OCI-LY7 (cell line): ENCODE measurements around the gene PGF. TPM values are rescaled to one million over a fixed set of nuclear protein-coding genes. Genes with fewer than 3 reads are reported as not detected.

Experiments used
- BruUV-seq: library from RNA; stranded (reverse); fragments of 400-500 nt; replicated peaks from 2 replicates; lab custom pipeline; 2021; lab: Mats Ljungman, UMichigan
- CTCF ChIA-PET: fragments of 300-600 bp; sonication (Branson Sonifier 250); formaldehyde crosslinking; loops from one replicate; lab custom pipeline; 2022; ENCODE audit warnings: antibody characterized with exemption; ENCODE audit not compliant: unreplicated experiment; lab: Charles Lee
- POLR2A ChIA-PET: fragments of 300-600 bp; sonication (Branson Sonifier 250); formaldehyde crosslinking; loops from one replicate; lab custom pipeline; 2022; ENCODE audit warnings: antibody characterized with exemption; lab: Charles Lee
- DNase-seq: peaks from one replicate; pipeline ENCODE4 v3.0.0-alpha.2; 2015; ENCODE audit warnings: low spot score
- H2AFZ ChIP-seq: fragments of 200-600 bp; sonication (generic), shearing (Covaris generic); 2 replicates; pipeline ENCODE4 v1.6.1; 2014; ENCODE audit warnings: mild to moderate bottlenecking, antibody characterized with exemption, low read length, moderate library complexity
- H3K27ac ChIP-seq: fragments of 200-600 bp; sonication (generic); 2 replicates; pipeline ENCODE4 v1.5.1; 2014; ENCODE audit warnings: mixed run types, low read depth, mild to moderate bottlenecking, moderate library complexity, low read length, inconsistent platforms; ENCODE audit not compliant: poor library complexity, severe bottlenecking
- H3K36me3 ChIP-seq: fragments of 200-600 bp; sonication (generic); 2 replicates; pipeline ENCODE4 v1.6.1; 2014; ENCODE audit warnings: mild to moderate bottlenecking, antibody characterized with exemption, low read length, moderate library complexity, mixed read lengths; ENCODE audit not compliant: insufficient read depth
- H3K4me1 ChIP-seq: fragments of 200-600 bp; sonication (generic); 2 replicates; pipeline ENCODE4 v1.5.1; 2014; ENCODE audit warnings: mild to moderate bottlenecking, low read length; ENCODE audit not compliant: insufficient read depth, poor library complexity, severe bottlenecking
- H3K4me2 ChIP-seq: fragments of 200-600 bp; sonication (generic); 2 replicates; pipeline ENCODE4 v1.6.1; 2014; ENCODE audit warnings: mild to moderate bottlenecking, low read length
- H3K4me3 ChIP-seq: fragments of 200-600 bp; sonication (generic); 2 replicates; pipeline ENCODE4 v1.5.1; 2014; ENCODE audit warnings: mild to moderate bottlenecking, low read depth, low read length; ENCODE audit not compliant: poor library complexity, severe bottlenecking
- H3K79me2 ChIP-seq: fragments of 200-600 bp; sonication (generic); 2 replicates; pipeline ENCODE4 v1.6.1; 2016; ENCODE audit warnings: low read depth, mild to moderate bottlenecking, low read length, moderate library complexity, mixed read lengths; ENCODE audit not compliant: insufficient read depth
- H3K9me2 ChIP-seq: fragments of 200-600 bp; sonication (generic); 2 replicates; pipeline ENCODE4 v1.6.1; 2016; ENCODE audit warnings: mild to moderate bottlenecking, low read length, mixed read lengths; ENCODE audit not compliant: insufficient read depth
- H3K9me3 ChIP-seq: fragments of 200-600 bp; sonication (generic); 2 replicates; pipeline ENCODE4 v1.6.1; 2014; ENCODE audit warnings: mild to moderate bottlenecking, mixed run types, low read length, mixed read lengths
- H4K20me1 ChIP-seq: fragments of 200-600 bp; sonication (generic); 2 replicates; pipeline ENCODE4 v1.6.1; 2014; ENCODE audit warnings: mild to moderate bottlenecking, antibody characterized with exemption, low read length, moderate library complexity, mixed read lengths; ENCODE audit not compliant: insufficient read depth
- CTCF ChIP-seq: fragments of 200-600 bp; sonication (generic); conservative IDR thresholded peaks from 2 replicates; pipeline ENCODE4 v1.5.1; 2014; ENCODE audit warnings: mild to moderate bottlenecking, antibody characterized with exemption, low read length, moderate library complexity, mixed read lengths
- EZH2phosphoT487 ChIP-seq: fragments of 200-600 bp; sonication (generic); IDR thresholded peaks from 2 replicates; pipeline ENCODE4 v1.6.1; 2018; ENCODE audit warnings: low read depth, borderline replicate concordance, mild to moderate bottlenecking, mixed run types, antibody characterized with exemption, low read length, moderate library complexity, mixed read lengths
- intact Hi-C: fragments of 100-400 bp; cut with micrococcal nuclease; formaldehyde crosslinking; loops from one replicate; pipeline ENCODE4 v1.10.0; 2022; ENCODE audit not compliant: unreplicated experiment
- total RNA-seq, 2 experiments: library from RNA; depleted of rRNA in 1 of 2; stranded (reverse); fragments of >200 nt in 1 of 2; shearing (Covaris generic) in 1 of 2; gene quantifications; 2 replicates each; pipeline ENCODE4 v1.2.3, GENCODE V29; 2014 to 2022

PGF gene
- total RNA-seq, 2 experiments from 2014 or later, result 0.09 to 0.19 TPM

GRCh38 chr14:74952697-74953484, 2.5 kb downstream of the PGF start:
- H3K4me1 ChIP-seq, result no peaks in the 10 kb centered on the region
- no TSS peak for BruUV-seq
- no peak overlapping the region for H2AFZ ChIP-seq
- intact Hi-C loops, result no loop called here
- CTCF ChIA-PET, result no interaction called here
- no peak overlapping the region for H3K4me2 ChIP-seq
- POLR2A ChIA-PET, result interaction anchor here (1.5 kb wide), 1 partner anchor 92 kb away, joined by 3 read pairs; no protein-coding TSS in a partner anchor
- no peak overlapping the region for H3K27ac ChIP-seq
- H3K4me3 ChIP-seq, result no peak overlapping the region
- H3K79me2 ChIP-seq, result no peaks in the 10 kb centered on the region
- no peaks in the 10 kb centered on the region for H3K9me3 ChIP-seq
- no peaks in the 10 kb centered on the region for H3K9me2 ChIP-seq
- DNase-seq, result no peak
- TF ChIP-seq CTCF, result no peak
- no peak for TF ChIP-seq EZH2phosphoT487
- H4K20me1 ChIP-seq, result no peaks in the 10 kb centered on the region
- no peaks in the 10 kb centered on the region for H3K36me3 ChIP-seq

- Histone ChIP-seq H3K27ac (no peak overlapping the region), H3K9me2 (no peaks in the 10 kb centered on the region), H3K36me3 (no peaks in the 10 kb centered on the region), H3K4me3 (no peak overlapping the region), H4K20me1 (no peaks in the 10 kb centered on the region), H3K9me3 (no peaks in the 10 kb centered on the region), H3K4me2 (no peak overlapping the region), H3K4me1 (peaks cover 1% of the 10 kb centered on the region), H2AFZ (no peak overlapping the region), H3K79me2 (no peaks in the 10 kb centered on the region)
- ChIA-PET POLR2A (interaction anchor here (0.6 kb wide), 1 partner anchor 535 kb away, joined by 3 read pairs; no protein-coding TSS in a partner anchor), CTCF (no interaction called here)
- DNase-seq, result no peak
- intact Hi-C loops, result no loop called here
- no TSS peak for BruUV-seq
- no peak for TF ChIP-seq CTCF
- TF ChIP-seq EZH2phosphoT487, result no peak
Observed at GRCh38 chr14:74952180-74952665, 3.2 kb downstream of the PGF start.
